Subcutaneous abdominal adipose tissue (tissue), 5 donors: ENCODE measurements around the gene HOXB2.

Experiments
- H3K27ac ChIP-seq: one replicate; pipeline ENCODE4 v1.7.0; 2013; ENCODE audit warnings: low read depth, mild to moderate bottlenecking, inconsistent platforms, low read length, moderate library complexity
- H3K27me3 ChIP-seq, 5 donors: one replicate each; pipeline ENCODE4 v1.7.0; 2013; ENCODE audit warnings: low read length in 5 of 5, inconsistent platforms in 1 of 5; ENCODE audit not compliant: control insufficient read depth in 5 of 5, insufficient read depth in 4 of 5
- H3K36me3 ChIP-seq, 5 donors: one replicate each; pipeline ENCODE4 v1.7.0; 2013; ENCODE audit warnings: low read length in 5 of 5; ENCODE audit not compliant: control insufficient read depth in 5 of 5, insufficient read depth in 5 of 5
- H3K4me1 ChIP-seq, 5 donors: one replicate each; pipeline ENCODE4 v1.7.0; 2013; ENCODE audit warnings: low read length in 5 of 5, mild to moderate bottlenecking in 3 of 5, moderate library complexity in 1 of 5; ENCODE audit not compliant: control insufficient read depth in 5 of 5, insufficient read depth in 5 of 5
- H3K4me3 ChIP-seq, 5 donors: one replicate each; pipeline ENCODE4 v1.7.0; 2013; ENCODE audit warnings: low read length in 5 of 5, low read depth in 1 of 5
- H3K9ac ChIP-seq, 5 donors: one replicate each; pipeline ENCODE4 v1.7.0; 2013; ENCODE audit warnings: low read length in 5 of 5, mild to moderate bottlenecking in 4 of 5, moderate library complexity in 3 of 5
- H3K9me3 ChIP-seq, 5 donors: one replicate each; pipeline ENCODE4 v1.7.0; 2013; ENCODE audit warnings: low read length in 5 of 5; ENCODE audit not compliant: control insufficient read depth in 5 of 5
- donor health status: healthy.
- donor health status: healthy.
- donor health status: healthy.
- donor health status: healthy.
- donor health status: healthy.

HOXB2 gene

GRCh38 chr17:48547808-48548522 is 3.1 kb upstream of the HOXB2 start:
- Histone ChIP-seq H3K36me3 (peaks cover 0 to 26% (median 20%) of the 10 kb centered on the region in 5 donors), H3K4me1 (peaks cover 15 to 56% (median 54%) of the 10 kb centered on the region in 5 donors), H3K4me3 (peak overlapping the region; percentile 7 to 80 (median 56)), H3K27ac (peak overlapping the region; percentile 95), H3K27me3 (no peaks in the 10 kb centered on the region), H3K9ac (peak overlapping the region in 4 of 5 donors; percentile 1 to 67 (median 44)), H3K9me3 (no peaks in the 10 kb centered on the region)

- H3K9ac ChIP-seq, result peak overlapping the region; percentile 39 to 67 (median 58)
- H3K4me1 ChIP-seq, result peaks cover 11 to 57% (median 55%) of the 10 kb centered on the region in 5 donors
- peak overlapping the region; percentile 26 to 80 (median 56) for H3K4me3 ChIP-seq
- no peaks in the 10 kb centered on the region for H3K9me3 ChIP-seq
- H3K27ac ChIP-seq, result peak overlapping the region; percentile 95
- peaks cover 0 to 26% (median 18%) of the 10 kb centered on the region in 5 donors for H3K36me3 ChIP-seq
- no peaks in the 10 kb centered on the region for H3K27me3 ChIP-seq
Observed at GRCh38 chr17:48546924-48547807, 2.3 kb upstream of the HOXB2 start.

GRCh38 chr17:48546137-48546923 is 1.4 kb upstream of the HOXB2 start:
- H3K27ac ChIP-seq, result peak overlapping the region; percentile 95
- peak overlapping the region; percentile 30 to 67 (median 58) for H3K9ac ChIP-seq
- H3K4me1 ChIP-seq, result peaks cover 12 to 60% (median 59%) of the 10 kb centered on the region in 5 donors
- H3K4me3 ChIP-seq, result peak overlapping the region; percentile 26 to 80 (median 56)
- H3K27me3 ChIP-seq, result no peaks in the 10 kb centered on the region
- H3K36me3 ChIP-seq, result peaks cover 0 to 19% (median 11%) of the 10 kb centered on the region in 5 donors
- no peaks in the 10 kb centered on the region for H3K9me3 ChIP-seq

GRCh38 chr17:48545539-48545938 is 630 bp upstream of the HOXB2 start:
- H3K9me3 ChIP-seq, result no peaks in the 10 kb centered on the region
- peak overlapping the region; percentile 95 for H3K27ac ChIP-seq
- H3K4me3 ChIP-seq, result no peak overlapping the region
- H3K9ac ChIP-seq, result peak overlapping the region; percentile 48 to 86 (median 63)
- no peaks in the 10 kb centered on the region for H3K27me3 ChIP-seq
- H3K4me1 ChIP-seq, result peaks cover 12 to 67% (median 62%) of the 10 kb centered on the region in 5 donors
- H3K36me3 ChIP-seq, result peaks cover 0 to 16% (median 8%) of the 10 kb centered on the region in 5 donors

- H3K27me3 ChIP-seq, result no peaks in the 10 kb centered on the region
- peaks cover 0 to 5% (median 0%) of the 10 kb centered on the region in 5 donors for H3K36me3 ChIP-seq
- peaks cover 12 to 67% (median 61%) of the 10 kb centered on the region in 5 donors for H3K4me1 ChIP-seq
- peak overlapping the region; percentile 88 to 92 (median 89) for H3K4me3 ChIP-seq
- H3K9me3 ChIP-seq, result no peaks in the 10 kb centered on the region
- peak overlapping the region; percentile 95 for H3K27ac ChIP-seq
- peak overlapping the region; percentile 77 to 89 (median 86) for H3K9ac ChIP-seq
Observed at GRCh38 chr17:48544349-48545021, 424 bp downstream of the HOXB2 start.

GRCh38 chr17:48543854-48544348 is 1.0 kb downstream of the HOXB2 start:
- H3K9me3 ChIP-seq, result no peaks in the 10 kb centered on the region
- H3K27me3 ChIP-seq, result no peaks in the 10 kb centered on the region
- no peaks in the 10 kb centered on the region for H3K36me3 ChIP-seq
- H3K4me3 ChIP-seq, result peak overlapping the region; percentile 88 to 92 (median 89)
- H3K4me1 ChIP-seq, result peaks cover 12 to 67% (median 57%) of the 10 kb centered on the region in 5 donors
- peak overlapping the region; percentile 95 for H3K27ac ChIP-seq
- H3K9ac ChIP-seq, result peak overlapping the region; percentile 77 to 89 (median 86)

- H3K9me3 ChIP-seq, result no peaks in the 10 kb centered on the region
- H3K4me3 ChIP-seq, result peak overlapping the region; percentile 88 to 92 (median 89)
- peak overlapping the region; percentile 95 for H3K27ac ChIP-seq
- peak overlapping the region; percentile 68 to 89 (median 86) for H3K9ac ChIP-seq
- H3K36me3 ChIP-seq, result no peaks in the 10 kb centered on the region
- peaks cover 12 to 62% (median 51%) of the 10 kb centered on the region in 5 donors for H3K4me1 ChIP-seq
- H3K27me3 ChIP-seq, result no peaks in the 10 kb centered on the region
Observed at GRCh38 chr17:48543107-48543853, 1.6 kb downstream of the HOXB2 start.

GRCh38 chr17:48542698-48543106 is 2.2 kb downstream of the HOXB2 start:
- H3K27me3 ChIP-seq, result no peaks in the 10 kb centered on the region
- H3K9ac ChIP-seq, result peak overlapping the region; percentile 73 to 86 (median 84)

More at GRCh38 chr17:48542698-48543106, 2.2 kb downstream of the HOXB2 start:
- Histone ChIP-seq H3K9me3 (no peaks in the 10 kb centered on the region), H3K27ac (peak overlapping the region; percentile 95), H3K4me3 (peak overlapping the region; percentile 88 to 92 (median 89)), H3K4me1 (peaks cover 11 to 57% (median 47%) of the 10 kb centered on the region in 5 donors), H3K36me3 (no peaks in the 10 kb centered on the region)
